GM20431 (cell line): Measurements from ENCODE around the gene ASIP.
"Not testable (repeated sequence)": the region's sequence is repeated elsewhere in the genome, so short reads cannot be mapped to it uniquely, and the experiment has no call there.

Experiments used
- in situ Hi-C: fragments of 300-500 bp; cut with MseI, MboI; formaldehyde crosslinking; loops from one replicate; pipeline ENCODE4 v1.15.0; 2020; ENCODE audit warnings: low sequenced_read_pairs; ENCODE audit not compliant: unreplicated experiment

Gene ASIP

DNA sequence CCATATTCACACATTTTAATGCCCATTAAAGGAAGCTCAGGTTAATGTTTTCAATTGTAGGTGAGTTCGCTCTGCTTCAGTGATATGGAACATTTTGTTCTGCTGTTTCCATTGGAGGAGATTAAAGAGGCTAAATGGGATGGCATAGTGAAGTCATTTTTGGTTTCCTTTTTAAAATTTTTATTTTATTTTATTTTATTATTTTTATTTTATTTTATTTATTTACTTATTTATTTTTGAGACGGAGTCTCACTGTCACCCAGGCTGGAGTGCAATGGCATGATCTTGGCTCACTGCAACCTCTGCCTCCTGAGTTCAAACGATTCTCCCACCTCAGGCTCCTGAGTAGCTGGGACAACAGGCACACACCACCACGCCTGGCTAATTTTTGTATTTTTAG lies 792 bp downstream of the ASIP start:
- in situ Hi-C loops: not testable (repeated sequence)

DNA sequence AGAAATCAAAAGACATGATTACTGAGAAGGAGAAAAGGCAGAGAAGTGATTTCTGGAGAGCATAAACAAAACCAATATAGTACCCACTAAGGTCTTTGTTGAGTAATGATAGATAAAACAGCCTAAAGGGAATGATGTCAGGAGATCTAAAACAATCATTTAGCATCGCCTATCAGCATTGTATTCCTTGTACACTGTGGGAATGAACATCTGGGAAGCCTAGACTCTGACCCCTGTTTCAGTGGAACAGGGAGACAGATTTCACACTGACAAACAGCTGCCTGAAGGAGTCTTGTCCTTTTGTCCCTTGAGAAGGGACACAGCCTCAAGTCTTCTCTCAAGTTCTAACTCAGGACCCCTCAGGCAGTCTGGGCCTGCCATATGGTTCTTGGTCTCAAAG lies 1.7 kb downstream of the ASIP start:
- in situ Hi-C loops: no loop called here

DNA sequence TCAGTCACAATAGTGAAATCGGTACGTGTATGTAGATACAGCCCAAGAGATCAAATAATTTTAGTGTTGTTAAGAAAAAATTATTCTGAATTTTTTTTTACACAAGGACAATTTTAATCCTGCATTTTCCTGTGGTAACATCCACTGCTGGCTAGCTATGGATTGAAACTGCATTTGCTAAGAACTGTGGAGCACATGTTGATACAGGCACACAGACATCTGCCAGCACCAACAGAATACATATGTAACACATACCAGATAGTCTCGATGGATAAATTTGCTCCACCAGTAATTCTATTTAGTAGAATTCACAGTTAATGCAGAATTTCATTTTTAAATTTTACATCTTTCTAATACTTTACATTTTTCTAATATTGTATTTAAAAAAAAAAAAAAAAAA lies 2.2 kb downstream of the ASIP start:
- in situ Hi-C loops: no loop called here

DNA sequence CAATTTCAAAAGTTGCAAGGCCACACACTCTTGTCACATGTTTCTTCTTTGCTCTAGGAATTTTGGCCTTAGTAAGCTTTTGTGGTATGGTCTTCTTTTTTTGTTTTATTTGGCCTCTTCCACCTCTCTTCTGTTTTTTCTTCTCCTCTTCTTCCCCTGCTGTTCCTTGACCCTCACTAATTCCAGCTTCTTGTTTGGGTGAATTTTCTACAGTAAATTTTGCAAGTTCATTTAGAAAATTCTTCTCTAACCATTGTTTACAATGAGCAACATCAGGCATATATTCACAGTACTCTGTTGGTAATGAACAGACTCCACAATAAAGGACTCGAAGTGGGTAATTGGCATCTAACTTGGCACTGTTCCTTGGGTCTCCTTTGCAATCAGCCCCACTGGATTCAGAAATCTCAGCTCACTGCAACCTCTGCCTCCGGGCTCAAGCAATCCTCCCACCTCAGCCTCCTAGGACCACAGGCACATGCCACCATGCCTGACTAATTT lies 5.0 kb downstream of the ASIP start:
- in situ Hi-C loops: no loop called here

DNA sequence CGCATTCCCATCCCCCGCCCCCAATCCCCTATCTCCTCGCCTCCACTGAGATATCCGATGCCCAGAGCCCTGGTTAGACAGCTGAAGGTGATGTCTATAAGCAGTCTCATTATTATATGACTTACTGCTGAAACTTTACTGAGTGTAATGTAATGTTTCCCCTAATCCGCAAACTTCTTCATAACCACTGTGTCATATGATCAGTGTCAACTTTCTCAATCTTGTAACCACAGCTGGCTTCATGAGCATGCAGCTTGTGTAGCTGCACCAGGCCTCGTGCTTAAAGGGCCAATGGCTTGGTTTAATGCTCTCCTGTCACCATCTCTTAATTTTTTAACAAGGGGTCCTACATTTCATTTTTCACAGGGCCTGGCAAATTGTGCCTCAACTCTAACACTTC lies 8.1 kb downstream of the ASIP start:
- in situ Hi-C loops: no loop called here

DNA sequence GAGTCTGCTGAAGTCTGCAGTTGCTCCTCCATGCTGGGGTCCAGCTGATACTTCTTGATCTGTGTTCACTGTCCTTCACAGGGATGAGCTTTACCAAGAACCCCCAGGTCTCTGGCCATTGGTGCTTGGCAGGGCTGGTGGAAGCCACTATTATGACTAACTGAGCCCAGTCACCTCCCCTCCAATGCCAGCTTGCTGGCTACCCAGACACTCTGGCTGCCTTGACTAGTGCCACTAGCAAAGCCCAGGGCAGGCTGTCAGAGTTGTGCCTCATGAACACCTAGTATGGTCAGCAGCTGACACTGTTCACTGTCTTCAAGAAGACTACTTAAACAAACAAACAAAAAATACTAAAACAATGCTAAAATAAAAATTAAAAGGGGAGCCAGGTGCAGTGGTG lies 8.8 kb downstream of the ASIP start:
- in situ Hi-C loops: no loop called here

DNA sequence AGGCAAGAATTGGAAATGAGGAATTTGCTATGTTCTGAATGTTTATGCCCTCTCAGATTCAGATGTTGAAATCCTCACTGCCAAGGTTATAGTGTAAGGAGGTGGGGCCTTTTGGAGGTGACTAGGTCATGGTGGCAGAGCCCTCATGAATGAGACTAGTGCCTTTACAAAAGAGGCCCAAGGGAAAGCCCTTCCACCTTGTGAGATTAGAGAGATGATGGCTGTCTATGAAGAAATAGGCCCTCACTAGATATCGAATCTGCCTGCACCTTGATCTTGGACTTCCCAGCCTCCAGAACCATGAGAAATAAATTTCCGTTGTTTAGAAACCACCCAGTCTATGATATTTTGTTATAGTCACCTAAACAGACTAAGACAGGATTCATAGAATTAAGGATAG lies 10.4 kb downstream of the ASIP start:
- in situ Hi-C loops: no loop called here

DNA sequence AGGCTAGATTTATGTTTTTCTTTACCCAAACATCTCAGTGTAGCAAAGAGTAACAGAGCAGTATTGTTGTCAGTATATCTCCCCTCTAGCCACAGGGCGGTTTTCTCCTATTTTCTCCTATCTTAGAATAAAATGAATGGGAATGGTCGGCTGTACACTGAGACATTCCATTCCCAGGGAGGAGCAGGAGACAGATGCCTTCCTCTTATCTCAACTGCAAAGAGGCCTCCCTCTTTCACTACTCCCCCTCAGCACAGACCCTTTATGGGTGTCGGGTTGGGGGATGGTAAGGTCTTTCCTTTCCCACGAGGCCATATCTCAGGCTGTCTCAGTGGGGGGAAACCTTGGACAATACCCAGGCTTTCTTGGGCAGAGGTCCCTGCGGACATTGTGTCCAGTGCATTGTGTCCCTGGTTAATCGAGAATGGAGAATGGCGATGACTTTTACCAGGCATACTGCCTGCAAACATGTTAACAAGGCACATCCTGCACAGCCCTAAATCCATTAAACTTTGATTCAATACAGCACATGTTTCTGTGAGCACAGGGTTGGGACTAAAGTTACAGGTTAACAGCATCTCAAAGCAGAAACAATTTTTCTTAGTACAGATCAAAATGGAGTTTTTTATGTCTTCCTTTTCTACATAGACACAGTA lies 11.3 kb downstream of the ASIP start:
- in situ Hi-C loops: not testable (repeated sequence)

DNA sequence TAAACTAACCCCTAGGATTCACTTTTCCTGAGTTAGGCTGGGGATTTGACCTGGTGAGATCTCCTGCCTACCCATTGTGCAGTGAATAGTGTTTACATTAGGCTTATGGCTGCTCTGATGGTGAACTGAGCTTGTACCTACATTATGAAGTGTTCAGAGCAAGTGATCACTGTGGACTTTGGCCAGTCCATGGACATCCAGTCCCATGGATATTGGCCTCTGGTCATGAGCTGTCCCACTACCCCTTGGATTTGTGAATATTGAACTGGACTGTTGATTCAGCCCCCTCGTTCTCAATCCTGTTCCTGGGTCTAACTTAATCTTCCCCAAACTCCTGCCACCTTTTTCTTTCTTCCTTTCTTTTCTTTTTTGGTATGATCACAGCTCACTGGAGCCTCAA lies 13.8 kb downstream of the ASIP start:
- in situ Hi-C loops: no loop called here

DNA sequence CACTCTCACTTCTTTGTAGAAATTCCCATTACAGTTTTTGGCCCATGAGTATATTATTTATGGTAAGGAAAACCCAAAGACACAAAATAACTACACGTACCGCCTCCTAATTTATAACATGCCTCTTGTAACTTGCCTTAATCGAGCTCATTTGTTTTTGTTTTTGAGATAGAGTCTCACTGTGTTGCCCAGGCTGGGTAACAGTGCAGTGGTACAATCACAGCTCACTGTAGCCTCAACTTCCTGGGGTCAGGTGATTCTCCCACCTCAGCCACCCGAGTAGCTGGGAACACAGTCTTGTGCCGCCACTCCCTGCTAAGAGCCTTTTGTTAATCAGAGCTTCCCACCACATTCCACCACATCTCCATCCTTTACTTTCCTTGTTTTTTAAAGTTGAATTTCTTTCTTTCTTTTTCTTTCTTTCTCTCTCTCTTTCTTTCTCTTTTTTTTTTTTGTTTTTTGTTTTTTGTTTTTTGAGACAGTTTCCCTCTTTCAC lies 15.5 kb downstream of the ASIP start:
- in situ Hi-C loops: no loop called here

DNA sequence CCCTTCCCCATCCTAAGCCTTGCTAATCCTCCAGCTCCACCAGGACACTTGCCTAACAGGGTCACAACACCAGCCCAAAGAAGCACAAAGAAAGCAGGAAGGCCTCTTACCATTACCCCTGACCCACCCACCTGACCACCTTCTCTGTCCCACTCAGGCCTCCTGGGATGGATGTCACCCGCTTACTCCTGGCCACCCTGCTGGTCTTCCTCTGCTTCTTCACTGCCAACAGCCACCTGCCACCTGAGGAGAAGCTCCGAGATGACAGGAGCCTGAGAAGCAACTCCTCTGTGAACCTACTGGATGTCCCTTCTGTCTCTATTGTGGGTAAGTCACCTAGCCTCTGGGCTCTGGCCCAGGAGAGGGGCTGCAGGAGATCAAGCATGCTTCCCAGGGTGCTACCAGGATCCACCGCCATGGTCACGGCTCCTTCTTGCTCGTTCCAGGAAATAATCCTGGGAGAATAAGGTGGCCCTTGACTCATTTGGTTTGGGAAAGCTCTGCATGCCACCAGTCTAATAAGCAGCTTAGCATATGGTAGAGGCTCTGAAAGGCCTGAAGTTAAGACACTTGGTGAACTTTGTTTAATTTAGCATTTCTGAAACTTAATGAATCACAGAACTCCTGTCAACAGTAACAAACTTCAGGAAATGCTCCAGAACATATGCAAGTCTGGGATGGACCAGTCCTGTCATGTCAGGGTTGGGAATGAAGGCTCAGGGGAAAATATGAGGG lies 19.2 kb downstream of the ASIP start:
- in situ Hi-C loops: no loop called here

DNA sequence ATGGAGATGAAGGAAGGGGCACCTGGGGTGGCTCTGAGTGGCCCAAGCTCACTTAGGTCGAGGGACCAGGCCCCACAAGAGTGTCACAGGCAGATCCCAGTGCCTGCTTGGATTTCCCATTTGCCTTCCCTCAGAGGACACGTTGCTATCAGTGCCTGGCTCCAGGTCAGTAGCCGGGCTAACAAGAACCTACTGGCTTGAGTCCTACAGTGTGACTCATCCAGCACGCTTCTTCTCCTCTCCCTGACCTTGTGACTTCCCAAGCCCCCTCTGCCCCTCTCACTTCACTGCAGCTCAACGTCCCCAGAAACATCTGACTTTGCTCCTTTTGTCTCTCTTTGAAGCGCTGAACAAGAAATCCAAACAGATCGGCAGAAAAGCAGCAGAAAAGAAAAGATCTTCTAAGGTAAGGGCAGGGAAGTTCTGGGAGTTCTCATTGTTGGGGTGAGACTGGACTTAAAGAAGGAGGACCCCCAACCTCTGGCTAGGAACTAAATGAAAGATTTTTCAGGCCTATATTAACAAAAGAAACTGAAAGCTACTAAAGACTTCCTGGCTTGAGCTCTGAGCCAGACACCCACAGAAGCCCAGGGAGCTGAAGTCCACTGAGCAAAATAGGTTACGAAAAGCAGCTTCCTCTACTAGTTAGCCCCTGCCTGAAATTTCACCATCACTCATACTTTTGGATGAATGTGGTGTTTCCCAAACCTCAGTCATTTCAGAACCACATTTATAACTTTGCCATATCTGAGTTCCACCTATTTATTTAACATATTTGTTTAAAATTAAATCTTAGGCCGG lies 21.5 kb downstream of the ASIP start:
- in situ Hi-C loops: no loop called here

DNA sequence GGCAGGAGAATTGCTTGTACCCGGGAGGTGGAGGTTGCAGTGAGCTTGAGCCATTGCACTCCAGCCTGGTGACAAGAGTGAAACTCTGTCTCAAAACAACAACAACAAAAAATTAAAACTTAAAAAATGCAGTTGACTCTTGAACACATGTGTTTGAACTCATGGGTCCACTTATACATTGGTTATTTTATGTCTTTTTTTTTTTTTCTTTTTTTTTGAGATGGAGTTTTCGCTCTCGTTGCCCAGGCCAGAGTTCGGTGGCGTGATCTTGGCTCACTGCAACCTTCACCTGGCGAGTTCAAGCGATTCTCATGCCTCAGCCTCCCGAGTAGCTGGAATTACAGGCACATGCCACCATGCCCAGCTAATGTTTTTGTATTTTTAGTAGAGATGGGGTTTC lies 22.2 kb downstream of the ASIP start:
- in situ Hi-C loops: not testable (repeated sequence)

DNA sequence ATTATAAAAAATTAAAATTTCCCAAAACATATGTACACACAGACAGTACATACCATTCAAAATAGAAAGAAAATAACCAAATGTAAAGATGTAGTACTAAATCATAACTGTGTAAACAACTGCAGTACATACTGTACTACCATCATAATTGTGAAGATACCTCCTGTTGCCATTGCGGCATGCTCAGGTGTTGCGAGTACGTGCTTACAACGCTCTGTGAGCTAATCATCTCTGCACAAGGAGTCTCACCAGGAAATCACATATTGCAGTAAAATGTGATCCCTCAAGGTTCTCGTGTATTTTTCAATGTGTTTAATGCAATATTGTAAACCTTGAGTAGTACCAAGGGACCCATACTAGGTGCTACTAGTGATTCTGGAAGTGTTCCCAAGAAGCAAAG lies 22.9 kb downstream of the ASIP start:
- in situ Hi-C loops: no loop called here

DNA sequence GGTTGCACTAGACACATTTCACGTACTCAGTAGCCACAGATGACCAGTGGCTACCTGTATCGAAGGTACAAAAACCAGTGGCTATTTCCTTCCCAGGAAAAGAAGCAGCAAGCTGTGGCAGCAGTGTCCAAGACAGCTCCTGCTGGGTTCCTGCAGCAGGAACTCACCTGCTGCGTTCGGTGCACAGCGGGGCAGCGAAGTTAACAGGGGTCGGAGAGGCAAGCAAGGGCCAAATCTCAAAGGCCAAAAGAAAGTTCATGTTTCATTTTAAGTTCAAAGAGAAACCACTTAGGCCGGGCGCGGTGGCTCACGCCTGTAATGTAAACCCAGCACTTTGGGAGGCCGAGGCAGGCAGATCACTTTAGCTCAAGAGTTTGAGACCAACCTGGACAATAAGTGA lies 26.9 kb downstream of the ASIP start:
- in situ Hi-C loops: no loop called here

DNA sequence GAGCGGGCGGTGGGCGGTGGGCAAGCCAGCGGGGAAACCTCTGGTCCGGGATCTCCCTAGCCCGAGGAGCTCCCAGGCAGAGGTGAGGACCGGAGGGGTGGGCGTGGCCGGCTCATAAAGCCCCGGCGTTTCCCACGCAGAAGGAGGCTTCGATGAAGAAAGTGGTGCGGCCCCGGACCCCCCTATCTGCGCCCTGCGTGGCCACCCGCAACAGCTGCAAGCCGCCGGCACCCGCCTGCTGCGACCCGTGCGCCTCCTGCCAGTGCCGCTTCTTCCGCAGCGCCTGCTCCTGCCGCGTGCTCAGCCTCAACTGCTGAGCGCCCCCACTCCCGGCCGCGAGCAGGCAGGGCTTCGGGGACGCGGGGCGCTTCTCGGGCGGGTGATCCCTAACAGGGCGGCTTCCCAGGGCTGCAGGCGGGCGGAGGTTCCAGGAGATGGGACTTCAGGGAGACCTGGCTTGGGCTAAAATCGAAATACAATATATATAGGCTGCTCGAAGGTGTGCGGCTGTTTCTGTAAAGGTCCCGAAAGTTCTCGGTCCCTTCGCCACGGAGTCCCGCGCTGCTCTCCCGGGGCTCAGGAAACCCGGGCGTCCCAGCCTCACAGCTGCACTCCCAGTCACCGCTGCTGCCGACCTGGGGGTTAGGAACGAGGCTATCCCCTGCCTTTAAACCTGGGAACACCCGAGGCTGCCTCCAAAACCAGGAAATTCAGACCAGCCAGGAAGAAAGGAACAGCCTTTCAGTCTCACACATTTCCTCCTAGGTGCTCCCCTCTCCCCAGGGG lies 27.8 kb downstream of the ASIP start:
- in situ Hi-C loops: no loop called here

DNA sequence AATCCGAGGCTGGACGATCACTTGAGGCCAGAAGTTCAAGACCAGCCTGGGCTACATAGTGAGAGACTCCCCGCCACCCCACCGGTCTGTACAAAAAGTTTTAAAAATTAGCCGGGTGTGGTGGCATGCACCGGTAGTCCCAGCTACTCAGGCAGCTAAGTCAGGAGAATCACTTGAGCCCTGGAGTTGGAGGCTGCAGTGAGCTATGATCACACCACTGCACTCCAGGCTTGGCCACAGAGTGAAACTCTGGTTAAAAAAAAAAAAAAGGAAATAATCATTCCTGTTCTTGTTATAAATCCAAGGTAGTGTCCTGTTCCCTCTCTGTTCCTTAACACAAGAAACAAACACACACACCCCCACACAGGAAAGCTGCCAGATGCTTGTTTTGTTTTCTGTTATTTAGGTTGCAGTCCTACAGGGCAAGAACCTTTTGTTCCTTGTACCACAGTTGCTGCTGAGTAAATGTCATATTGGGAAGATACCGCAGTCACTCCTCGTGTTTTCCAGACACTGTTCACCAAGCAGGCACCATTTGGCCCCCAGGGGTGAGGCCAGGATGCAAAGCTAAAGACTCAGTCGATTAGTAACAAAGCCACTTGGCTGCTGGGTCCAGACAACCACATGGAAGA lies 28.9 kb downstream of the ASIP start:
- in situ Hi-C loops: no loop called here

DNA sequence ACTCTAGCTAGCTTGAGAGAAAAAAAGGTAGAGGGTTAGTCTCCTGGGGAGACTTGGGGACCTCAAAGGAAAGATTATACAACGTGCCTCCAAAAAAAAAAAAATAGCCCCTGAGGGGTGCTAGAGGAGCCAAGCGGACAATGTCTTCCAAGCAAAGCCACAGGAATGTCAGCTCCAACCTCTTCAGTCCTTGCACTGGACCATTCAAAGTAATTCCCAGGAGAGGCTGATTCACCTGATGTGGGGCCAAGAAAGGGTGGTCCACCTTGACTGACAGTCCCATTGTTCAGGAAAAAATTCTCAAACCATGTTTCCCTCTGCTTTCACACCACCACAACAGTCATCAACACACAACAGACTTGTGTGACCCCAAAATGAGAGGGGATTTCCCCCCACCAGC lies 30.7 kb downstream of the ASIP start:
- in situ Hi-C loops: no loop called here

DNA sequence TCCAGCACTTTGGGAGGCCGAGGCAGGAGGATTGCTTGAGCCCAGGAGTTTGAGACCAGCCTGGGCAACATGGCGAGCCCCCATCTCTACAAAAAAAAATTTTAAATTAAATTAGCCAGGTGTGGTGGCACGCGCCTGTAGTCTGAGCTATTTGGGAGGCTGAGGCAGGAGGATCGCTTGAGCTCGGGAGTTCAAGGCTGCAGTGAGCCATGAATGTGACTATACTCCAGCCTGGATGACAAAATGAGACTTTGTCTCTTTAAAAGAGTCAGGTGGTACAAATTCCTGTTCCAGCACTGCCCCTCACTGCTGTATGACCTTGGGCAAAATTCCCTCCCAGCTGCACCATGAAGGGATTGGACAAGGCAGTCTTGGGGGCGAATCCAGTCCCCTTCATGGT lies 33.5 kb downstream of the ASIP start:
- in situ Hi-C loops: no loop called here

DNA sequence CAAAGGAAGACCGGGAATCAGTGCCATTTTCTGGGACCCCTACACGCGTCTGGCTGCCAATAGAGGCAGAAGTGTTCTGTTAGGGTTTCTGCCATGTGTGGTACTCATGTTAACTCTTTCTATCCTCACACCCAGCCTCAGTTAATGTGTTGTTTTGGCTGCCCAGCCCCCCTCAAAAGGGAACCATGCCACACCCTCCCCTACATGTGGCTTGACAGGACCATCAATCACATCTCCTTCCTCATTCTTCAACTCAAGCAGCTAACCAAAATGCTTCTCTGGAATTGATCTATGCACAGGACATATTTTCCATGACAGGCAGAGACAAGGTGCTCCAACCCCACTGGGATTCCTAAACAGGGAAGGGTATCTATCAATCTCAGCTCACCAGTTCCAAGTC lies 40.0 kb downstream of the ASIP start:
- in situ Hi-C loops: no loop called here
